HG03108 (cell line): ENCODE results near the gene TPP2.

Experiments used
- ATAC-seq: cut with Tn5 transposase; IDR thresholded peaks from one replicate; pipeline ENCODE4 v1.9.1; 2021; ENCODE audit warnings: moderate library complexity; ENCODE audit not compliant: unreplicated experiment

TPP2 gene

DNA sequence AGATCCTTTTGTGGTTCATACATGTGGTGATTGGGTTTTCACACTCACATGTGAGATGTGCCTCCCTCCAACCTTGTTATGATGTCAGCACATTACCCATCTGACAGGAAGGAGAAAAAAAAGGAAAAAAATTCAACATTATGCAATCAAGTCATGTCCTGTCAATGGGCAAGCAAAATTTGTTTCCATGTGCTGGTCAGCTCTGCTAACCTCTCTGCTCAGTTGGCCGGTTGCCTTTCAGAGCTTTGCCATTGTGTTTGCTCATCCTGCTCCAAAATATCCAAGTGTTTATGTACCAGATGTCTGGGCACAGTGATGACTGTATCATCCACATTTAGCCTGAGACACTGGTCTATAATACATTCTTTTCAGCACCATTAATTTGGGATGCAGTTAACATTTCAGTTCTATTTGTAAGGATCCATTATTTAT lies 125.0 kb downstream of the TPP2 start:
- ATAC-seq = no peak

DNA sequence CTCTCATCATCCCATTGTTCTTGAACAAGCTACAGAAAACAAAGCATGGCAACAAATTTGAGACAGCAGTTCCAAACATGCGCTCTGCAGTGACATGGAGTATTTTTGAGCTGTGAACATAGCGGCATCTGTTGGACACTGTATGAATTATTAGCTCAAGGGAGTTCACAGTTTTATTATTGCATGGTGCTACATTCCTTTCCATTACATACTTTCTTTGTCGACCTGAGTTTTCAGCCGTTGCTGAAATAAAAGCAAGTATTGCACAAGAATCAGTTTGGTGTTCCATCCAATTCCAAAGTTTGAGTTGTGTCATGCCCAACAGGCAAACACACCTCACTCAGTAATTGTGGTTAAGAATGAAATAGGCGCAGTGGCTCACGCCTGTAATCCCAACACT lies 128.1 kb downstream of the TPP2 start:
- ATAC-seq = no peak

DNA sequence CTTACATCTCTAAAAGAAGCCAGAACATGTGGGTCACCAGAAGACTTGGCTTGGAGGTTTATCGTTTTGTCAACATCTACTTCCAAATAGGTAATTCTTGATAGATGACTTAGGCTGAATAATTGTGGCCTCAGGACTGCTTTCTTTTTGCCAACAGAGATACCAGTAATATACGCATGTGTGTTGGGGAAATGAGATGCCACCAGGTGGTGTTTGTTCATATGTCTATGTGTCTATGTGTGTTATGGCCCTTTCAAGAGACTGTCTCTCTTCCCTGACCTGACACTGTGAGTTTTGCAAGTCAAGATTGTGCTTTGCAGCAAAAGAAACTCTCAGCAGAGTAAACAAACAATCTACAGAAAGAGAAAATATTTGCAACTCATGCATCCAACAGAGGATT lies 129.6 kb downstream of the TPP2 start:
- no peak for ATAC-seq
